Astrocyte (in vitro differentiated cells and primary cell): Measurements from ENCODE around the gene ZSCAN10. TPM values are rescaled to one million over a fixed set of nuclear protein-coding genes. Genes with fewer than 3 reads are reported as not detected.

Experiments
- DNase-seq: peaks from one replicate; pipeline ENCODE4 v3.0.0-alpha.2; 2010; ENCODE audit warnings: low read depth
- FAIRE-seq: peaks from 2 replicates; lab custom pipeline; 2011; peaks lifted over from hg19 to GRCh38; lab: Jason Lieb, UNC
- H2AFZ ChIP-seq: 2 replicates; pipeline ENCODE4 v1.6.0; 2012; ENCODE audit warnings: low read depth, low read length, inconsistent platforms
- H3K27ac ChIP-seq: 2 replicates; pipeline ENCODE4 v1.5.1; 2011; ENCODE audit warnings: low read depth, low read length, inconsistent platforms
- H3K27me3 ChIP-seq: 2 replicates; pipeline ENCODE4 v1.6.0; 2011; ENCODE audit warnings: low read length, inconsistent platforms; ENCODE audit not compliant: insufficient read depth
- H3K36me3 ChIP-seq: 2 replicates; pipeline ENCODE4 v1.5.1; 2011; ENCODE audit warnings: low read length, inconsistent platforms; ENCODE audit not compliant: insufficient read depth
- H3K4me1 ChIP-seq: 2 replicates; pipeline ENCODE4 v1.5.1; 2011; ENCODE audit warnings: low read length, inconsistent platforms; ENCODE audit not compliant: insufficient read depth
- H3K4me2 ChIP-seq: 2 replicates; pipeline ENCODE4 v1.6.0; 2012; ENCODE audit warnings: low read length, inconsistent platforms
- H3K4me3 ChIP-seq: 2 replicates; pipeline ENCODE4 v1.5.1; 2011; ENCODE audit warnings: low read depth, mild to moderate bottlenecking, low read length, inconsistent platforms; ENCODE audit not compliant: insufficient read depth
- H3K79me2 ChIP-seq: 2 replicates; pipeline ENCODE4 v1.6.0; 2012; ENCODE audit warnings: mild to moderate bottlenecking, low read length, inconsistent platforms; ENCODE audit not compliant: insufficient read depth
- H3K9ac ChIP-seq: 2 replicates; pipeline ENCODE4 v1.6.0; 2012; ENCODE audit warnings: mild to moderate bottlenecking, low read length, inconsistent platforms
- H3K9me3 ChIP-seq: 2 replicates; pipeline ENCODE4 v1.5.1; 2012; ENCODE audit warnings: low read depth, mild to moderate bottlenecking, low read length, inconsistent platforms; ENCODE audit not compliant: insufficient read depth
- H4K20me1 ChIP-seq: 2 replicates; pipeline ENCODE4 v1.6.0; 2012; ENCODE audit warnings: low read length, inconsistent platforms; ENCODE audit not compliant: insufficient read depth
- H3K27ac Mint-ChIP-seq: one replicate; pipeline ENCODE4 v1.8.0; 2021; ENCODE audit warnings: mild to moderate bottlenecking, mixed read lengths; ENCODE audit not compliant: unreplicated experiment
- H3K27me3 Mint-ChIP-seq: one replicate; pipeline ENCODE4 v1.8.0; 2021; ENCODE audit warnings: low read depth, mixed read lengths; ENCODE audit not compliant: unreplicated experiment
- H3K36me3 Mint-ChIP-seq: one replicate; pipeline ENCODE4 v1.8.0; 2021; ENCODE audit warnings: low read depth, mixed read lengths; ENCODE audit not compliant: unreplicated experiment
- H3K4me1 Mint-ChIP-seq: one replicate; pipeline ENCODE4 v1.8.0; 2021; ENCODE audit warnings: low read depth, mixed read lengths; ENCODE audit not compliant: unreplicated experiment
- H3K4me3 Mint-ChIP-seq: one replicate; pipeline ENCODE4 v1.8.0; 2021; ENCODE audit warnings: mild to moderate bottlenecking, moderate library complexity, mixed read lengths; ENCODE audit not compliant: unreplicated experiment
- H3K9me3 Mint-ChIP-seq: one replicate; pipeline ENCODE4 v1.8.0; 2021; ENCODE audit warnings: mild to moderate bottlenecking, mixed read lengths; ENCODE audit not compliant: unreplicated experiment
- CTCF ChIP-seq: IDR thresholded peaks from 2 replicates; pipeline ENCODE4 v1.5.1; 2011; ENCODE audit warnings: low read depth, mild to moderate bottlenecking, inconsistent platforms, low read length, moderate library complexity; ENCODE audit not compliant: insufficient read depth
- EZH2 ChIP-seq: IDR thresholded peaks from 2 replicates; pipeline ENCODE4 v1.6.1; 2012; ENCODE audit warnings: mild to moderate bottlenecking, low read length, inconsistent platforms; ENCODE audit not compliant: insufficient read depth
- total RNA-seq: library from RNA; stranded (reverse); gene quantifications from 2 replicates; pipeline ENCODE4 v1.2.1, GENCODE V29; 2021

ZSCAN10 gene
- total RNA-seq, 1 donor from 2014 or later, result 0.25 TPM

- Histone ChIP-seq H2AFZ (no peak overlapping the region), H3K27ac (no peak overlapping the region), H3K9ac (no peak overlapping the region), H4K20me1 (no peaks in the 10 kb centered on the region), H3K4me1 (peaks cover 6% of the 10 kb centered on the region), H3K4me3 (no peak overlapping the region), H3K9me3 (no peaks in the 10 kb centered on the region), H3K36me3 (no peaks in the 10 kb centered on the region), H3K27me3 (peaks cover 18% of the 10 kb centered on the region), H3K79me2 (no peaks in the 10 kb centered on the region), H3K4me2 (no peak overlapping the region)
- H3K27ac Mint-ChIP-seq, result no peak overlapping the region
- no peaks in the 10 kb centered on the region for H3K36me3 Mint-ChIP-seq
- H3K4me3 Mint-ChIP-seq, result no peak overlapping the region
- H3K4me1 Mint-ChIP-seq, result peaks cover 5% of the 10 kb centered on the region
- DNase-seq (no peak), FAIRE-seq (no peak)
- peaks cover 25% of the 10 kb centered on the region for H3K27me3 Mint-ChIP-seq
- H3K9me3 Mint-ChIP-seq, result peaks cover 5% of the 10 kb centered on the region
- TF ChIP-seq EZH2 (no peak), CTCF (no peak)
Measured at GRCh38 chr16:3097266-3097665, 1.8 kb downstream of the ZSCAN10 start.

- no peak overlapping the region for H3K4me2 ChIP-seq
Measured at GRCh38 chr16:3096362-3096761, 2.7 kb downstream of the ZSCAN10 start.

More at GRCh38 chr16:3096362-3096761, 2.7 kb downstream of the ZSCAN10 start:
- Histone ChIP-seq H3K27ac (no peak overlapping the region), H3K27me3 (peaks cover 18% of the 10 kb centered on the region), H4K20me1 (no peaks in the 10 kb centered on the region), H3K79me2 (no peaks in the 10 kb centered on the region), H3K4me3 (no peak overlapping the region), H2AFZ (no peak overlapping the region), H3K9me3 (no peaks in the 10 kb centered on the region), H3K9ac (no peak overlapping the region), H3K4me1 (peaks cover 6% of the 10 kb centered on the region), H3K36me3 (no peaks in the 10 kb centered on the region)
- Mint-ChIP-seq H3K4me3 (no peak overlapping the region), H3K36me3 (no peaks in the 10 kb centered on the region), H3K27ac (no peak overlapping the region), H3K4me1 (peaks cover 5% of the 10 kb centered on the region), H3K27me3 (peaks cover 30% of the 10 kb centered on the region), H3K9me3 (peaks cover 4% of the 10 kb centered on the region)
- no peak for FAIRE-seq
- DNase-seq, result no peak
- TF ChIP-seq EZH2 (no peak), CTCF (no peak)
